Right lobe of liver (tissue), 6 donors: ENCODE results near the gene ANKRD60. TPM values are rescaled to one million over a fixed set of nuclear protein-coding genes. Genes with fewer than 3 reads are reported as not detected.

Source experiments
- ATAC-seq, 4 donors: fragments of 200-7000 bp; cut with Tn5 transposase; one replicate each; pipeline ENCODE4 v1.9.1; 2020; ENCODE audit warnings: mild to moderate bottlenecking in 4 of 4, moderate library complexity in 4 of 4
- DNase-seq, 3 donors: peaks; one replicate each; pipeline ENCODE4 v3.0.0-alpha.2; 2020
- H3K27ac ChIP-seq, 3 donors: fragments of 200-600 bp; one replicate each; pipeline ENCODE4 v1.8.0; 2022
- H3K27me3 ChIP-seq, 2 donors: fragments of 200-600 bp; one replicate each; pipeline ENCODE4 v1.8.0; 2022
- H3K36me3 ChIP-seq, 4 donors: fragments of 200-600 bp; sonication (generic) in 1 of 4; one replicate each; pipeline versions ENCODE4 v1.5.1 to v1.8.0; 2017 to 2022; ENCODE audit warnings: control low read depth in 1 of 4
- H3K4me1 ChIP-seq, 4 donors: fragments of 200-600 bp; sonication (generic) in 1 of 4; one replicate each; pipeline versions ENCODE4 v1.5.1 to v1.8.0; 2017 to 2022; ENCODE audit warnings: control low read depth in 1 of 4
- H3K4me3 ChIP-seq, 3 donors: fragments of 200-600 bp; one replicate each; pipeline ENCODE4 v1.8.0; 2022
- H3K9me3 ChIP-seq, 4 donors: fragments of 200-600 bp; sonication (generic) in 1 of 4; one replicate each; pipeline versions ENCODE4 v1.5.1 to v1.8.0; 2017 to 2022; ENCODE audit warnings: control low read depth in 1 of 4
- POLR2A ChIP-seq: fragments of 450-650 bp; IDR thresholded peaks from one replicate; pipeline ENCODE4 v1.6.1; 2017; ENCODE audit warnings: antibody characterized with exemption, mild to moderate bottlenecking
- WGBS: methylation state at CpG from one replicate; pipeline ENCODE4 v1.1.6; 2018; ENCODE audit warnings: low coverage, low lambda C conversion rate; ENCODE audit not compliant: insufficient coverage; ENCODE audit errors: missing lambda C conversion rate; 5-methylcytosine and 5-hydroxymethylcytosine counted together
- intact Hi-C, 2 donors: fragments of 100-400 bp; cut with DNase I; formaldehyde crosslinking; loops; one replicate each; pipeline versions ENCODE4 v1.11.2 to v1.14.1; 2022
- total RNA-seq, 6 experiments: library from RNA; depleted of rRNA in 2 of 6; stranded (reverse); fragments of >200 nt in 2 of 6; fragmentation: NEBNext Ultra II Directional in 3 of 6; extraction: Animal tissue kit (Norgen Biotek cat#: 25700) in 3 of 6; gene quantifications; one replicate each; pipeline versions ENCODE4 v1.1.0 to v1.2.4, GENCODE V29; 2016 to 2023
- TF ChIP-seq, protein P1 (sequence below), 4 donors: fragments of 200-600 bp in 3 of 4; fragments of 450-650 bp in 1 of 4; IDR thresholded peaks; one replicate each; pipeline versions ENCODE4 v1.5.1 to v1.8.0; 2016 to 2022; ENCODE audit warnings: antibody characterized with exemption in 4 of 4, mild to moderate bottlenecking in 2 of 4
- donor health status: DM: no; HTN: yes; CAD: no.
- donor health status: DM: no; HTN: no; CAD: no.
- donor health status: DM: no; HTN: no; CAD: no.
- donor health status: DM: no; HTN: yes; CAD: no.
- donor health status: DM: no; HTN: yes; CAD: no.

The ANKRD60 gene
- total RNA-seq, 6 experiments from 2014 or later, result not detected

DNA sequence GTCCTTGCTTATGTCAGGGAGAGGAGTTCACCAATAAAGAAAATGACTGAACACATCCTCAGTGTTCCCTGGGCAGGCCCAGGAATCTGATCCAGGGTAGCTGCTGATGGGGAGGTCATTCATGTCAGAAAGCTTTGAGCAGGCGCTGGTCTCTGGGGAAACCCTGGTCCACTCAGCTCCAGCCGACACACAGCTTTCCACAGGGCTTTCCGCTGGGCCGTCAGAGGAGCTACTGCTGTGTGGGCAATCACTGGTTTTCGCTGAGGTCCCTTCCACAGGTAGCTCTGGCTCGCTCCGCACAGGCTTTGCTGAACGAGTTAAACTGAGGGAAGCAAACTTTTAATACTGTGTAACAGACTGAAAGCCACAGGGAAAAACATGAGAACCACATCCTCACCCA lies 17.5 kb upstream of the ANKRD60 start:
- Histone ChIP-seq H3K27ac (no peak overlapping the region), H3K9me3 (no peaks in the 10 kb centered on the region), H3K4me3 (no peak overlapping the region), H3K27me3 (no peaks in the 10 kb centered on the region), H3K36me3 (peaks cover 0 to 25% (median 2%) of the 10 kb centered on the region in 4 donors), H3K4me1 (no peaks in the 10 kb centered on the region)
- DNase-seq, result no peak
- TF ChIP-seq, protein P1, sequence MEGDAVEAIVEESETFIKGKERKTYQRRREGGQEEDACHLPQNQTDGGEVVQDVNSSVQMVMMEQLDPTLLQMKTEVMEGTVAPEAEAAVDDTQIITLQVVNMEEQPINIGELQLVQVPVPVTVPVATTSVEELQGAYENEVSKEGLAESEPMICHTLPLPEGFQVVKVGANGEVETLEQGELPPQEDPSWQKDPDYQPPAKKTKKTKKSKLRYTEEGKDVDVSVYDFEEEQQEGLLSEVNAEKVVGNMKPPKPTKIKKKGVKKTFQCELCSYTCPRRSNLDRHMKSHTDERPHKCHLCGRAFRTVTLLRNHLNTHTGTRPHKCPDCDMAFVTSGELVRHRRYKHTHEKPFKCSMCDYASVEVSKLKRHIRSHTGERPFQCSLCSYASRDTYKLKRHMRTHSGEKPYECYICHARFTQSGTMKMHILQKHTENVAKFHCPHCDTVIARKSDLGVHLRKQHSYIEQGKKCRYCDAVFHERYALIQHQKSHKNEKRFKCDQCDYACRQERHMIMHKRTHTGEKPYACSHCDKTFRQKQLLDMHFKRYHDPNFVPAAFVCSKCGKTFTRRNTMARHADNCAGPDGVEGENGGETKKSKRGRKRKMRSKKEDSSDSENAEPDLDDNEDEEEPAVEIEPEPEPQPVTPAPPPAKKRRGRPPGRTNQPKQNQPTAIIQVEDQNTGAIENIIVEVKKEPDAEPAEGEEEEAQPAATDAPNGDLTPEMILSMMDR (IDR thresholded peaks at IDR 0.05), result no peak
- TF ChIP-seq POLR2A, result no peak
- no peak for ATAC-seq
- WGBS, result 80% methylated on average over 1 of the region's 8 CpGs
- intact Hi-C loops, result loop anchor here in 1 of 2 donors (10.0 kb wide), 1 partner anchor 209 kb away; no protein-coding TSS in a partner anchor

DNA sequence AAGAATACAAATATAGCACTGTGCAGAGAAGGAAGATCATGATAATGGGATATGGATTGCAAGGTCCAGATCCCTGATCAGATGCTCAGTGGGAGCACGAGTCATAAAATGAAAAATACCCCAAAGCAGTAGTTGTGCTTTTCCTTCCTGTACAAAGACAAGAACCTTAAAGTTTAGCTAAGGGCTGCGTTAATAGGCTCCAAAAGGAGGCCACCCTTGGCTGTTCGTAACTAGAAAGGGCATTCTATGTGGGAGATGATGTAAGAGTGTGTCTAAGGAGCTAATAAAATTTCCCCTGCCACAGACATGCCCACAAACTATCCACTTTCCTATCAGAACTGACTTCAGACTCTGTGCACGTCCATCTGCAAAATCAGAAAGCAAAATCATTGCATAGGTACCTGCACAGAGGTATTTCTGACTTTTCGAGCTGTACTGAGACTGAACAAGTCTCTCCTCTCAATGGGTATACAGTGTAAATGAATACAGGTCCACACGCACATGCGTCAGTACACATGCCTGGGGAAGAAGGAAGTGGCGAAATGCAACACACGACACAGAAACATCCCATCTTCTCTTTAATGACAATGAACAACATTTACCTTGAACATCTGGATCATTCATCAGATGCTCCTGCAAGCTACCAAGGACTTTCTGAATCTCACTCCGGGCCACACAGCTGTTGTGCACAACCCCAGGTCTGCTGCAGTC lies 16.9 kb upstream of the ANKRD60 start:
- DNase-seq (no peak), ATAC-seq (no peak)
- Histone ChIP-seq H3K27ac (no peak overlapping the region), H3K4me1 (no peaks in the 10 kb centered on the region), H3K4me3 (no peak overlapping the region), H3K36me3 (peaks cover 0 to 25% (median 2%) of the 10 kb centered on the region in 4 donors), H3K27me3 (no peaks in the 10 kb centered on the region), H3K9me3 (no peaks in the 10 kb centered on the region)
- WGBS, result 84% methylated on average over 6 of the region's 10 CpGs
- intact Hi-C loops, result loop anchor here in 1 of 2 donors (10.0 kb wide), 1 partner anchor 209 kb away; no protein-coding TSS in a partner anchor
- TF ChIP-seq, protein P1 (IDR thresholded peaks at IDR 0.05), result no peak
- no peak for TF ChIP-seq POLR2A

DNA sequence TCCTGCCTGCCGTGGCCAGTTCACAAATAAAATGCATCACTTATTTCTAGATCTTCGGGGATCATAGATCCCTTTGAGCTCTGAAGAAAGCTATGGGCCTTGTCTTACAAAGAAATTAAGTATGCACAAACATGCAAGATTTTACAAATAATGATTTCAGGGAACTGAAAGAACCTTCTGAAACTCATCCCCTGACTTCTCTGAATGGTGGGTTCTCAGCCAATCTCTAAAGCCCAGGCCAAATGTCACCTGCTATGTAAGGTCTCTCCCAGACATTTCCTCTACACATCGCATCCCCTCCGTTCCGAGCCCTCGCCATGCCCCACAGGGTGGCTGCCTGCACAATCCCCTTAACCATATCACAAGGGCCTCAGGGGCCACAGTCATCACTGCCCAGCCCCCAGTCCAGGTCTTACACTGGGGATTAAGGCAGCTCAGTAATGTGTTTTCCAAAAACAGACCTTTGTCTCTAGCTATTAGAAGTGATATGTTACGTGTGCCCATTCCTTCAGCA lies 16.1 kb upstream of the ANKRD60 start:
- TF ChIP-seq, protein P1 (IDR thresholded peaks at IDR 0.05), result no peak
- no peak for TF ChIP-seq POLR2A
- Histone ChIP-seq H3K36me3 (peaks cover 0 to 25% (median 2%) of the 10 kb centered on the region in 4 donors), H3K4me1 (no peaks in the 10 kb centered on the region), H3K4me3 (no peak overlapping the region), H3K27ac (no peak overlapping the region), H3K27me3 (no peaks in the 10 kb centered on the region), H3K9me3 (no peaks in the 10 kb centered on the region)
- 85% methylated on average over 7 of the region's 7 CpGs for WGBS
- intact Hi-C loops, result loop anchor here in 1 of 2 donors (10.0 kb wide), 1 partner anchor 210 kb away; no protein-coding TSS in a partner anchor
- no peak for DNase-seq
- no peak for ATAC-seq

DNA sequence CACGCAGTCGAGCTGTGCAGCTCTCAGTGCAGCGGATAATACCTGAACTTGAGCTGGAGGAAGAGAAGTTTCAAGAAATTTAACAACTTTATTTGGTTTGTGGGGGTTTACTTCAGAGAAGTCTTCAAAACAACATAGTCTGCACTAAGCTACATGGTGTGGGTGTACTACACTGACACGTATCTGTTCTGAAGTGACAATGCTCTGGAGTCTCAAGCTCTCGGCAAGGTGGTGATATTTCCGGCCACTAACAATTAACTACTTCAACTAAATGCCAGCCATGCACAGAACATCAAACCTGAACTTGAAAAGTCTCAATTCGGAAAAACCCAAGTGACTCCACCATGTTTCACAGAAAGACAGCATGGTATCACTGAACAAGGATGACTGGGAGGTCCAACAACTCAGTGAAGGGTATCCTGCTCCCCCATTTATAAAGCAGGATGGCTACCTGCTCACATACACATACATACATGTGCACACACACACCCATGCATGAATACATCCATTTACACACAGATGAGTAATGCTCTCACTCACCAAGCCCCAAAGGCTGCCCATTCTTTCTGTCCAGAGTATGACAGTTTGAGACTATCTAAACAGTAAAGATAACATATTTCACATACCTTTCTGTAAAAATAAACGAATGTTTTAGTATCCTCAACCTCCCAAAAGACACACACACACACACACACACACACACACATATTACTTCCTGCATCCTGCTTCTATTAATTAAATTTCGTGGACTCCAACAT lies 15.4 kb upstream of the ANKRD60 start:
- intact Hi-C loops, result loop anchor here in 1 of 2 donors (10.0 kb wide), 1 partner anchor 211 kb away; no protein-coding TSS in a partner anchor
- ATAC-seq, result no peak
- peaks cover 0 to 25% (median 2%) of the 10 kb centered on the region in 4 donors for H3K36me3 ChIP-seq

More for the DNA sequence above, 15.4 kb upstream of the ANKRD60 start:
- no peaks in the 10 kb centered on the region for H3K27me3 ChIP-seq
- no peak for DNase-seq
- WGBS, result 83% methylated on average over 8 of the region's 9 CpGs
- H3K4me1 ChIP-seq, result no peaks in the 10 kb centered on the region
- no peak for TF ChIP-seq POLR2A
- TF ChIP-seq, protein P1 (IDR thresholded peaks at IDR 0.05), result no peak
- no peak overlapping the region for H3K4me3 ChIP-seq
- H3K9me3 ChIP-seq, result no peaks in the 10 kb centered on the region
- no peak overlapping the region for H3K27ac ChIP-seq
